PFSK-1 (cell line): ENCODE measurements around the gene RPGRIP1.

Experiments used
- FOXP2 ChIP-seq: optimal IDR thresholded peaks from 2 replicates; pipeline ENCODE3; 2011; ENCODE audit warnings: borderline replicate concordance, control low read depth, inconsistent platforms; ENCODE audit not compliant: insufficient read depth; ENCODE audit errors: extremely low read length, extremely low read depth
- POLR2AphosphoS5 ChIP-seq: IDR thresholded peaks from 2 replicates; pipeline ENCODE4 v1.6.1; 2012; ENCODE audit warnings: low read depth, mild to moderate bottlenecking, control low read depth, low read length, moderate library complexity
- SIN3A ChIP-seq: IDR thresholded peaks from 2 replicates; pipeline ENCODE4 v1.6.1; 2012; ENCODE audit warnings: mild to moderate bottlenecking, low read length, moderate library complexity, borderline replicate concordance; ENCODE audit not compliant: insufficient read depth
- TAF1 ChIP-seq: IDR thresholded peaks from 2 replicates; pipeline ENCODE4 v1.6.1; 2012; ENCODE audit warnings: low read length, control low read depth, borderline replicate concordance; ENCODE audit not compliant: insufficient read depth
- TF ChIP-seq, protein P1 (sequence below), 2 experiments: IDR thresholded peaks; 2 replicates each; pipeline versions ENCODE4 v1.6.1 to v1.8.0; 2011 to 2012; ENCODE audit warnings: low read depth in 2 of 2, low read length in 2 of 2, control low read depth in 1 of 2, inconsistent platforms in 1 of 2, mild to moderate bottlenecking in 1 of 2, moderate library complexity in 1 of 2; ENCODE audit not compliant: insufficient read depth in 1 of 2

The RPGRIP1 gene

DNA sequence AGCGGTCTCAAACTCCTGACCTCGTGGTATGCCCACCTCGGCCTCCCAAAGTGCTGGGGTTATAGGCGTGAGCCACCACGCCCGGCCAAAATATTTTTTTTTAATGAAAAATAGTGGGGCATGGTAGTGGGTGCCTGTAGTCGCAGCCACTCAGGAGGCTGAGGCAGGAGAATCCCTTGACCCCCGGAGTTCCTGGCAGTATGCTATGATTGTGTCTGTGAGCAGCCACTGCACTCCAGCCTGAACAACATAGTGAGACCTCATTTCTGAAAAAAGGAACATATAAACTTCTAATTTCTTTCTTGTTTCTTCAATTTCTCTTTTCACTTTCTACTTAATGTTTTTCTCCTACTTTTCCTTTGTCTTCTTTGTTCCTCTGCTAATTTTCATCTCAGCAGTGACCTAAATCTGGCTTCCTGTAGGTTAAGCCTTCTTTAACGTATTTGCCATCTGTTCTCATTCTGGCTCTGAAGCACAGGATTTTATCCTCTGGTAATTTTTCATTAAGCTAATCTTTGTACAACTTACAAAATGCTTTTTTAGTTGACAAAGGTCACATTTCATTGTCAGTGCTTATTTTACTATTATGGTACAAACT is 4.5 kb upstream of the RPGRIP1 start:
- TF ChIP-seq SIN3A (no peak), FOXP2 (no peak)

- no peak for TF ChIP-seq POLR2AphosphoS5
- no peak for TF ChIP-seq SIN3A
- TF ChIP-seq FOXP2, result no peak
- TF ChIP-seq, protein P1, sequence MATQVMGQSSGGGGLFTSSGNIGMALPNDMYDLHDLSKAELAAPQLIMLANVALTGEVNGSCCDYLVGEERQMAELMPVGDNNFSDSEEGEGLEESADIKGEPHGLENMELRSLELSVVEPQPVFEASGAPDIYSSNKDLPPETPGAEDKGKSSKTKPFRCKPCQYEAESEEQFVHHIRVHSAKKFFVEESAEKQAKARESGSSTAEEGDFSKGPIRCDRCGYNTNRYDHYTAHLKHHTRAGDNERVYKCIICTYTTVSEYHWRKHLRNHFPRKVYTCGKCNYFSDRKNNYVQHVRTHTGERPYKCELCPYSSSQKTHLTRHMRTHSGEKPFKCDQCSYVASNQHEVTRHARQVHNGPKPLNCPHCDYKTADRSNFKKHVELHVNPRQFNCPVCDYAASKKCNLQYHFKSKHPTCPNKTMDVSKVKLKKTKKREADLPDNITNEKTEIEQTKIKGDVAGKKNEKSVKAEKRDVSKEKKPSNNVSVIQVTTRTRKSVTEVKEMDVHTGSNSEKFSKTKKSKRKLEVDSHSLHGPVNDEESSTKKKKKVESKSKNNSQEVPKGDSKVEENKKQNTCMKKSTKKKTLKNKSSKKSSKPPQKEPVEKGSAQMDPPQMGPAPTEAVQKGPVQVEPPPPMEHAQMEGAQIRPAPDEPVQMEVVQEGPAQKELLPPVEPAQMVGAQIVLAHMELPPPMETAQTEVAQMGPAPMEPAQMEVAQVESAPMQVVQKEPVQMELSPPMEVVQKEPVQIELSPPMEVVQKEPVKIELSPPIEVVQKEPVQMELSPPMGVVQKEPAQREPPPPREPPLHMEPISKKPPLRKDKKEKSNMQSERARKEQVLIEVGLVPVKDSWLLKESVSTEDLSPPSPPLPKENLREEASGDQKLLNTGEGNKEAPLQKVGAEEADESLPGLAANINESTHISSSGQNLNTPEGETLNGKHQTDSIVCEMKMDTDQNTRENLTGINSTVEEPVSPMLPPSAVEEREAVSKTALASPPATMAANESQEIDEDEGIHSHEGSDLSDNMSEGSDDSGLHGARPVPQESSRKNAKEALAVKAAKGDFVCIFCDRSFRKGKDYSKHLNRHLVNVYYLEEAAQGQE (IDR thresholded peaks at IDR 0.05; ENCODE audit: insufficient read depth in 1 of 2, low read depth in 2 of 2, low read length in 2 of 2), result no peak
- no peak for TF ChIP-seq TAF1
Observed at GRCh38 chr14:21278632-21279031, 1.3 kb upstream of the RPGRIP1 start.

GRCh38 chr14:21287168-21287567 is 7.3 kb downstream of the RPGRIP1 start:
- TF ChIP-seq, protein P1 (IDR thresholded peaks at IDR 0.05; ENCODE audit: insufficient read depth in 1 of 2, low read depth in 2 of 2, low read length in 2 of 2), result no peak
- TF ChIP-seq FOXP2 (no peak), POLR2AphosphoS5 (no peak), TAF1 (no peak), SIN3A (no peak)

GRCh38 chr14:21298358-21298757 is 18.5 kb downstream of the RPGRIP1 start:
- no peak for TF ChIP-seq FOXP2
- no peak for TF ChIP-seq TAF1
- TF ChIP-seq, protein P1 (IDR thresholded peaks at IDR 0.05; ENCODE audit: insufficient read depth in 1 of 2, low read depth in 2 of 2, low read length in 2 of 2), result no peak
- TF ChIP-seq POLR2AphosphoS5, result no peak
- no peak for TF ChIP-seq SIN3A

DNA sequence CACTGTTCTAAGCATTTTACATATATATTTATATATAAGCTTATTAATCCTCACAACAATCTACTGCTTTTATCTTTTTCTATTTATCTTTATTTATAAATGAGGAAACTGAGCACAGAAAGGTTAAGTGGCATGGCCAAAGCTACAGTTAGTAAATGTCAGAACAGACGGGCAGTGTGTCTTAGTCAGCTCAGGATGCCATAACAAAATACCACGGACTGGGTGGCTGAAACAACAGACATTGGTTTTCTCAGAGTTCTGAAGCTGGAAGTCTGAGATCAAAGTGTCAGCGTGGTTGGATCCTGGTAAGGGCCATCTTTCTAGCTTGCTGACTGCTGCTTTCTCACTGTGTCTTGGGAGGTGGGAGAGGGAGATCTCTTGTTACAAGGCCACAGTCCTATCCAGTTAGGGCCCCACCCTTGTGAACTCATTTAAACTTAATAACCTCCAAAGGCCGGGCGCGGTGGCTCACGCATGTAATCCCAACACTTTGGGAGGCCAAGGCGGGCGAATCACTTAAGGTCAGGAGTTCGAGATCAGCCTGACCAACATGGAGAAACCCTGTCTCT is 19.8 kb downstream of the RPGRIP1 start:
- TF ChIP-seq SIN3A, result no peak
- TF ChIP-seq, protein P1 (IDR thresholded peaks at IDR 0.05; ENCODE audit: insufficient read depth in 1 of 2, low read depth in 2 of 2, low read length in 2 of 2), result no peak
- no peak for TF ChIP-seq FOXP2
- TF ChIP-seq TAF1, result no peak
- TF ChIP-seq POLR2AphosphoS5, result no peak
